NCI-H2227 treated with DMSO at 0.1 percent for 48 hours (cell line): ENCODE data around the gene PARVA.

Source experiments
- DNase-seq: peaks from one replicate; lab custom pipeline; 2025; lab: John Stamatoyannopoulos, UW

PARVA gene

GRCh38 chr11:12556155-12556554 is 178.8 kb downstream of the PARVA start:
- DNase-seq: no peak

GRCh38 chr11:12556788-12557384 is 179.5 kb downstream of the PARVA start:
- peak; percentile 9 for DNase-seq

- no peak for DNase-seq
Observed at GRCh38 chr11:12559011-12559410, 181.6 kb downstream of the PARVA start.

- no peak for DNase-seq
Observed at GRCh38 chr11:12560362-12560761, 183.0 kb downstream of the PARVA start.

GRCh38 chr11:12560861-12561260 is 183.5 kb downstream of the PARVA start:
- DNase-seq: no peak

- no peak for DNase-seq
Observed at GRCh38 chr11:12564012-12564411, 186.6 kb downstream of the PARVA start.

- no peak for DNase-seq
Observed at GRCh38 chr11:12565406-12565805, 188.0 kb downstream of the PARVA start.

- DNase-seq: no peak
Observed at GRCh38 chr11:12567746-12568460, 190.5 kb downstream of the PARVA start.

- no peak for DNase-seq
Observed at GRCh38 chr11:12569499-12570425, 192.4 kb downstream of the PARVA start.

GRCh38 chr11:12573707-12574485 is 196.5 kb downstream of the PARVA start:
- no peak for DNase-seq

GRCh38 chr11:12577725-12578644 is 200.6 kb downstream of the PARVA start:
- DNase-seq: no peak

- DNase-seq: no peak
Observed at GRCh38 chr11:12581416-12581815, 204.0 kb downstream of the PARVA start.

- DNase-seq: peak; percentile 9
Observed at GRCh38 chr11:12581923-12582322, 204.6 kb downstream of the PARVA start.
